Mammary epithelial cell (primary cell): Measurements from ENCODE around the gene TEF.

ENCODE experiments used
- EZH2 ChIP-seq: IDR thresholded peaks from 2 replicates; pipeline ENCODE4 v1.6.1; 2012; ENCODE audit warnings: low read length, inconsistent platforms, borderline replicate concordance
- TF ChIP-seq, protein P1 (sequence below), 2 donors: IDR thresholded peaks in 1 of 2; conservative IDR thresholded peaks in 1 of 2; 2 replicates each; pipeline ENCODE4 v1.5.1; 2011 to 2012; ENCODE audit warnings: inconsistent platforms in 2 of 2, low read length in 2 of 2, mild to moderate bottlenecking in 2 of 2, control low read depth in 1 of 2, low read depth in 1 of 2; ENCODE audit not compliant: insufficient read depth in 1 of 2; ENCODE audit errors: extremely low read depth in 1 of 2

DNA sequence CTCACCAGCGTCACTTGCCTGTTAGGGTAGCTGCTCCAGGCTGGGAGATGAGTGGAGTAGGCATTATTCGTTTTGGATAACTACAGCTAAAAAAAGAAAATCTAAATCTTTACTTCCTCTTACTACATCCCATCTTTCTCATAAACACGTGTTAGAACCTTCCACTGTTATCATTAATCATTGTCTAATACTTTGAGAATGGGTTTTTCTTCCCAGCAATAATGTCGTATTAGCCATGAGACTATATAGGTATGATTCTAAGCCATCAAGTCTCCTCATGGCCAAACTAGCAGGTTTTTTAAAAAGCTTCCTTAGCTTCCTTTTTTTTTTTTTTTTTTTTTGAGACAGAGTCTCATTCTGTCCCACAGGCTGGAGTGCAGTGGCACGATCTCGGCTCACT is 3.9 kb upstream of the TEF start:
- TF ChIP-seq, protein P1, sequence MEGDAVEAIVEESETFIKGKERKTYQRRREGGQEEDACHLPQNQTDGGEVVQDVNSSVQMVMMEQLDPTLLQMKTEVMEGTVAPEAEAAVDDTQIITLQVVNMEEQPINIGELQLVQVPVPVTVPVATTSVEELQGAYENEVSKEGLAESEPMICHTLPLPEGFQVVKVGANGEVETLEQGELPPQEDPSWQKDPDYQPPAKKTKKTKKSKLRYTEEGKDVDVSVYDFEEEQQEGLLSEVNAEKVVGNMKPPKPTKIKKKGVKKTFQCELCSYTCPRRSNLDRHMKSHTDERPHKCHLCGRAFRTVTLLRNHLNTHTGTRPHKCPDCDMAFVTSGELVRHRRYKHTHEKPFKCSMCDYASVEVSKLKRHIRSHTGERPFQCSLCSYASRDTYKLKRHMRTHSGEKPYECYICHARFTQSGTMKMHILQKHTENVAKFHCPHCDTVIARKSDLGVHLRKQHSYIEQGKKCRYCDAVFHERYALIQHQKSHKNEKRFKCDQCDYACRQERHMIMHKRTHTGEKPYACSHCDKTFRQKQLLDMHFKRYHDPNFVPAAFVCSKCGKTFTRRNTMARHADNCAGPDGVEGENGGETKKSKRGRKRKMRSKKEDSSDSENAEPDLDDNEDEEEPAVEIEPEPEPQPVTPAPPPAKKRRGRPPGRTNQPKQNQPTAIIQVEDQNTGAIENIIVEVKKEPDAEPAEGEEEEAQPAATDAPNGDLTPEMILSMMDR (conservative IDR thresholded peaks at IDR 0.05 in 1 of 2, IDR thresholded peaks at IDR 0.05 in 1 of 2; ENCODE audit: extremely low read depth in 1 of 2, insufficient read depth in 1 of 2, low read depth in 1 of 2, low read length in 2 of 2), result no peak
- no peak for TF ChIP-seq EZH2
